ENCODE data around the gene P2RY11.

The P2RY11 gene

GRCh38 chr19:10092648-10093294 is 18.7 kb upstream of the P2RY11 start:
- no peak overlapping the region for H3K4me3 ChIP-seq (ENCODE audit: low read depth, low read length)
- TF ChIP-seq CTCF (IDR thresholded peaks at IDR 0.05; ENCODE audit: low read depth, low read length, missing control alignments), result no peak
- no peak for DNase-seq (ENCODE audit: low read depth)

- no peak for TF ChIP-seq CTCF (IDR thresholded peaks at IDR 0.05; ENCODE audit: low read depth, low read length, missing control alignments)
- H3K4me3 ChIP-seq (ENCODE audit: low read depth, low read length), result no peak overlapping the region
- DNase-seq (ENCODE audit: low read depth), result no peak
Measured at GRCh38 chr19:10093295-10094186, 18.0 kb upstream of the P2RY11 start.

- no peak for DNase-seq (ENCODE audit: low read depth)
- H3K4me3 ChIP-seq (ENCODE audit: low read depth, low read length), result peak overlapping the region; percentile 39
- TF ChIP-seq CTCF (IDR thresholded peaks at IDR 0.05; ENCODE audit: low read depth, low read length, missing control alignments), result no peak
Measured at GRCh38 chr19:10095622-10095947, 15.9 kb upstream of the P2RY11 start.

- no peak for TF ChIP-seq CTCF (IDR thresholded peaks at IDR 0.05; ENCODE audit: low read depth, low read length, missing control alignments)
- H3K4me3 ChIP-seq (ENCODE audit: low read depth, low read length), result peak overlapping the region; percentile 49
- DNase-seq (ENCODE audit: low read depth), result peak; percentile 65
Measured at GRCh38 chr19:10095948-10096614, 15.4 kb upstream of the P2RY11 start.

- no peak for DNase-seq (ENCODE audit: low read depth)
- H3K4me3 ChIP-seq (ENCODE audit: low read depth, low read length), result peak overlapping the region; percentile 49
- no peak for TF ChIP-seq CTCF (IDR thresholded peaks at IDR 0.05; ENCODE audit: low read depth, low read length, missing control alignments)
Measured at GRCh38 chr19:10096615-10096963, 14.9 kb upstream of the P2RY11 start.

- DNase-seq (ENCODE audit: low read depth), result no peak
- peak overlapping the region; percentile 22; the same call in 1 of the 2 replicates for H3K4me3 ChIP-seq (ENCODE audit: low read depth, low read length)
- no peak for TF ChIP-seq CTCF (IDR thresholded peaks at IDR 0.05; ENCODE audit: low read depth, low read length, missing control alignments)
Measured at GRCh38 chr19:10100163-10100785, 11.2 kb upstream of the P2RY11 start.
